DMS153 treated with DMSO at 0.1 percent for 48 hours (cell line): ENCODE results near the gene GPBAR1.
"Not testable (repeated sequence)": the region's sequence is repeated elsewhere in the genome, so short reads cannot be mapped to it uniquely, and the experiment has no call there.

Experiments used
- DNase-seq: peaks from one replicate; lab custom pipeline; 2025; ENCODE audit not compliant: unreplicated experiment; lab: John Stamatoyannopoulos, UW

Gene GPBAR1

DNA sequence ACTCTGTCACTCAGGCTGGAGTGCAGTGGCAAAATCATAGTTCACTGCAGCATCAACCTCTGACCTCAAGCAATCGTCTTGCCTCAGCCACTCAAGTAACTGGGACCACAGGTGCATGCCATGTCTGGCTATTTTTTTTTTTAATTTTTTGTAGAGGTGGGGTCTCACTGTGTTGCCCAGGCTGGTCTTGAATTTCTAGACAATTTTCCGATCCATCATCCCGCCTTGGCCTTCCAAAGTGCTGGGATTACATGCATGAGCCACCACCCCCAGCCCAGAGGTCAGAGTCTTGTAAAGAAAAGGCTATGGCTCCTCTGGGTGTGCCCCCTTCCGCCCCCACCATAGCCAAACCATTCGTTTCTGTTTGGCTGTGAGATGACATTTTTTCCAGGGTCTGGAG lies 44.6 kb downstream of the GPBAR1 start:
- DNase-seq = no peak

DNA sequence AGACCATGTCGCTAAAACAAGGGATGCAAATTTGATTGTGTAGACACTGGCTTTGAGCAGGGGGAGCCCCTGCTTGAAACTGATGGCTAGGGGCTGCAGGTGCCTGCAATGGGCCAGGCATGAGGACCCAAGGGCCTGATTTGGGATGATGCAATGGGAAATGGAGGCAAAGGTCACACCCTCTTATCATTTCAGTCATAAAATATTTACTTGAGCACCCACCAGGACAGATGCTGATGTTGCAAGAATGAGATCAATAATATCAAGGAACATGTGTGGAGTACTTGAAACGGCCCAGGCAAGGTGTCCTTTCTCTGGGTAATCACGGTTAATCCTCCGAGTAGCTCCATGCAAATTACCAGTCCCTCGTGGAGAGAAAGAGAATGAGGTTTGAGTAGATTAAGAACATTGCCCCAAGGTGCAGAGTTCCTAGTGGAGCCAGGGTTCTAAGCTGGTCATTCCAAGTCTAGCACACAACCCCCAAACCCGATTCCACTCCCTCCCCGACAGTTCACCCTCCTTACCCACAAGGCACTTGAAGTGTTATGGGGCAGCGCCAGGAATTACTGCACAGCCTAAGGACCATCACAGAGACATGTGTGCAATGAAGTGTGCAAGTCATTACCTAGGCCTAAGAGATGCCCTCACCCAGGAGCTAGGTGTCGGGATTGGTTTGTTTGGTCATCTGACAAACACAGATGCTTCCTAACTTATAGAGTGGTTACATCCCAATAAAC lies 45.5 kb downstream of the GPBAR1 start:
- no peak for DNase-seq

DNA sequence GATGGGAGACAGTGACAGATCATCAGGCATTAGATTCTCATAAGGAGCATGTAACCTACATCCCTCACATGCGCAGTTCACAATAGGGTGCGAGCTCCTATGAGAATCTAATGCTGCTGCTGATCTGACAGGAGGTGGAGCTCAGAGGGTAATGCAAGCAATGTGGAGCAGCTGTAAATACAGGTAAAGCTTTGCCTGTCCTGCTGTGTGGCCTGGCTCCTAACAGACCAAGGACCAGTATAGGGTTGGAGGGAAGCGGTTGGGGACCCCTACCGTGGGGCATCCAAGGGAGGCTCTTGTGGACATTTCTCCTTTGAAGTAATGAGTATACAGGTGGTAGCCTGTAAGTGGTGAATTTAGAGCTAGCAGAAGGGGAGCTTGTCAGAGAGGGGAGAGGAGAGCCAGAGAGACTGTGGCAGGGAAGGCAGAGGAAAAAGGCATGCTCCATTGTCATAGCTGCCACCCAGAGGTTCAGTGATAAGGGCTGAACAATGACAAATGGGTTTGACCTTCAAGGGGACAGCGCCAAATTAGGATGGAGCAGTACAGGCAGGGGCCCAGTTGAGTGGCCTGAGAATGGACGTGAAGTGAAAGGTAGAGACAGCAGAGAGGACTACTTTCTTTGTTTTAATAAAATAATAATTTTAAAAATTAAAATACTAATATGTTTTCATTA lies 46.7 kb downstream of the GPBAR1 start:
- no peak for DNase-seq

- no peak for DNase-seq
Observed at GRCh38 chr2:218310853-218311540, 50.2 kb downstream of the GPBAR1 start.

DNA sequence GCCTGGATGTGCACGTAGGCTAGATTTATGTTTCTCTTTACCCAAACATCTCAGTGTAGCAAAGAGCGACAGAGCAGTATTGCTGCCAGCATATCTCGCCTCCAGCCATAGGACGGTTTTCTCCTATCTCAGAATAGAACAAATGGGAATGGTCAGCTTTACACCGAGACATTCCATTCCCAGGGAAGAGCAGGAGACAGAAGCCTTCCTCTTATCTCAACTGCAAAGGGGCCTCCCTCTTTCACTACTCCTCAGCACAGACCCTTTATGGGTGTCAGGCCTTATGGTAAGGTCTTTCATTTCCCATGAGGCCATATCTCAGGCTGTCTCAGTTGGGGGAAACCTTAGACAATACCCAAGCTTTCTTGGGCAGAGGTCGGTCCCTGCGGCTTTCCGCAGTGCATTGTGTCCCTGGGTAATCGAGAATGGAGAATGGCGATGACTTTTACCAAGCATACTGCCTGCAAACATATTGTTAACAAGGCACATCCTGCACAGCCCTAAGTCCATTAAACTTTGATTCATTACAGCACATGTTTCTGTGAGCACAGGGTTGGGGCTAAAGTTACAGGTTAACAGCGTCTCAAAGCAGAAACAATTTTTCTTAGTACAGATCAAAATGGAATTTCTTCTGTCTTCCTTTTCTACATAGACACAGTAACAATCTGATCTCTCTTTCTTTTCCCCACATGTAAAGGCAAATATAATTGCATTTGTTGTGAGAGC lies 50.9 kb downstream of the GPBAR1 start:
- DNase-seq = not testable (repeated sequence)

DNA sequence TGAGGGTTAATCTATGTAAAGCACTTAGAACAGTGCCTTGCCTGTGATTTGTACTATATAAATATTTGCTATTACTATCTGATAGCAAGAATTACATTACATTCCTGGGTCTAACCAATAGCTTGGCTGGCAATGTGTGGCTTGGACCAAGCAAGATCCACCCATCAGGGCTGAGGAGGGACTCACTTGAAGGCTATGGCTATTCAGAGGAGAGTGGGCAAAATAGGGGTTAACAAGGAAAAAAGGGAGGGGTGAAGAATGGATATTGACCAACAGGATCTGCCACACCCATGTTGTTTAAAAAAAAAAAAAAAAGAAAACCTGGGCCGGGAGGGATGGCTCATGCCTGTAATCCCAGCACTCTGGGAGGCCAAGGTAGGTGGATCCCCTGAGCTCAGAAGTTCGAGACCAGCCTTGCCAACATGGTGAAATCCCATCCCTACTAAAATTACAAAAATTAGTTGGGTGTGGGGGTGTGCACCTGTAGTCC lies 51.5 kb downstream of the GPBAR1 start:
- no peak for DNase-seq

GRCh38 chr2:218313356-218313755 lies 52.5 kb downstream of the GPBAR1 start:
- no peak for DNase-seq
